Upper lobe of right lung (tissue), 1 donor: Measurements from ENCODE around the gene TUBB3. TPM values are rescaled to one million over a fixed set of nuclear protein-coding genes. Genes with fewer than 3 reads are reported as not detected.

Source experiments
- ATAC-seq: fragments of 200-7000 bp; cut with Tn5 transposase; one replicate; pipeline ENCODE4 v1.9.1; 2020; ENCODE audit warnings: mild to moderate bottlenecking, moderate library complexity
- DNase-seq: peaks from one replicate; pipeline ENCODE4 v3.0.0-alpha.2; 2020
- H3K27ac ChIP-seq: fragments of 200-600 bp; one replicate; pipeline ENCODE4 v1.8.0; 2022
- H3K27me3 ChIP-seq: fragments of 200-600 bp; one replicate; pipeline ENCODE4 v1.8.0; 2022; ENCODE audit warnings: mild to moderate bottlenecking
- H3K36me3 ChIP-seq: fragments of 200-600 bp; one replicate; pipeline ENCODE4 v1.8.0; 2022
- H3K4me1 ChIP-seq: fragments of 200-600 bp; one replicate; pipeline ENCODE4 v1.8.0; 2022
- H3K4me3 ChIP-seq: fragments of 200-600 bp; one replicate; pipeline ENCODE4 v1.8.0; 2022; ENCODE audit warnings: mild to moderate bottlenecking
- H3K9me3 ChIP-seq: fragments of 200-600 bp; one replicate; pipeline ENCODE4 v1.8.0; 2022
- intact Hi-C: fragments of 100-400 bp; cut with DNase I; formaldehyde crosslinking; loops from one replicate; pipeline ENCODE4 v1.11.0; 2022
- total RNA-seq: library from RNA; stranded (reverse); fragmentation: NEBNext Ultra II Directional; extraction: Animal tissue kit (Norgen Biotek cat#: 25700); gene quantifications from one replicate; pipeline ENCODE4 v1.2.1, GENCODE V29; 2021
- TF ChIP-seq, protein P1 (sequence below): fragments of 200-600 bp; IDR thresholded peaks from one replicate; pipeline ENCODE4 v1.8.0; 2022; ENCODE audit warnings: antibody characterized with exemption
- donor health status: DM: no; HTN: yes; CAD: no; lungs with severe emphysema.

The TUBB3 gene
- total RNA-seq, 1 donor from 2014 or later = 1.5 TPM

DNA sequence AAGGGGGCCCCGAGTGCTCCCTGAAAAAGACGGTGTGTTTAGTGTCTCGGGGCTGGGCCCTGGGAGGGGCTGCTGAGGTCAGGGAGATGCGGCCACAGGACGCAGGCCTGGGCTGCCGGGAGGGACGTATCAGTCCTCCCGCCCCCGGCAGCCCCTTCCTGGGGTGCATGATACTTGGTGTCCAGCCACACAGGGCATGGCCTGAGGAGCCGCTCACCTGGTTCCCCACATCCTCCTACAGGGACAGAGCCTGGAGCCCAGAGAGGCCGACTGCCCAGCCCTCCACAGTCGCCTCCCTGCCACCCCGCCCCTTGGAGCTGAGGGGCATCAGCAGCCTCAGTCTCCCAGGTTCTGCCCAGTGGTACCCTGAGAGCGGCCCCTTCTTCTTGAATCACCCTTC lies 13.4 kb downstream of the TUBB3 start:
- intact Hi-C loops = loop anchor here (5.0 kb wide), 1 partner anchor 179 kb away; no protein-coding TSS in a partner anchor
- DNase-seq (no peak), ATAC-seq (no peak)
- H3K36me3 ChIP-seq = no peaks in the 10 kb centered on the region
- H3K9me3 ChIP-seq = no peaks in the 10 kb centered on the region
- TF ChIP-seq, protein P1, sequence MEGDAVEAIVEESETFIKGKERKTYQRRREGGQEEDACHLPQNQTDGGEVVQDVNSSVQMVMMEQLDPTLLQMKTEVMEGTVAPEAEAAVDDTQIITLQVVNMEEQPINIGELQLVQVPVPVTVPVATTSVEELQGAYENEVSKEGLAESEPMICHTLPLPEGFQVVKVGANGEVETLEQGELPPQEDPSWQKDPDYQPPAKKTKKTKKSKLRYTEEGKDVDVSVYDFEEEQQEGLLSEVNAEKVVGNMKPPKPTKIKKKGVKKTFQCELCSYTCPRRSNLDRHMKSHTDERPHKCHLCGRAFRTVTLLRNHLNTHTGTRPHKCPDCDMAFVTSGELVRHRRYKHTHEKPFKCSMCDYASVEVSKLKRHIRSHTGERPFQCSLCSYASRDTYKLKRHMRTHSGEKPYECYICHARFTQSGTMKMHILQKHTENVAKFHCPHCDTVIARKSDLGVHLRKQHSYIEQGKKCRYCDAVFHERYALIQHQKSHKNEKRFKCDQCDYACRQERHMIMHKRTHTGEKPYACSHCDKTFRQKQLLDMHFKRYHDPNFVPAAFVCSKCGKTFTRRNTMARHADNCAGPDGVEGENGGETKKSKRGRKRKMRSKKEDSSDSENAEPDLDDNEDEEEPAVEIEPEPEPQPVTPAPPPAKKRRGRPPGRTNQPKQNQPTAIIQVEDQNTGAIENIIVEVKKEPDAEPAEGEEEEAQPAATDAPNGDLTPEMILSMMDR = no peak
- no peak overlapping the region for H3K27ac ChIP-seq
- H3K4me1 ChIP-seq = no peaks in the 10 kb centered on the region
- no peak overlapping the region for H3K4me3 ChIP-seq
- no peaks in the 10 kb centered on the region for H3K27me3 ChIP-seq

DNA sequence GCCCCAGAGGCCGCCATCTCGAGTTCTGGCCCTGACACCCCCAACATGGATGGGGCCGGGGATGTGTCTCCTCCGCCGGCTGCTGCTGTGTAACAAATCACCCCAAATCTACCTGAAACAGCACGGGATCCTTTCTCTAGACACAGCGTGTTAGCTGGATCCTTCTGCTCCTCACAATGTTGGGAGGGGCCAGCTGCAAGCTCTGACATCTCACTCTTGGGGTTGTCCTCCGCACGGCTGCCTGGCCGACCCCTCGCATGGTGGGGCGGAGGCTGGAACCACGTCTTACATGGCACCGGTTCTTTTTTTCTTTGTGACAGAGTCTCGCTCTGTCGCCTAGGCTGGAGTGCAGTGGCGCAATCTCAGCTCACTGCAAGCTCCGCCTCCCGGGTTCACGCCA lies 13.8 kb downstream of the TUBB3 start:
- no peak overlapping the region for H3K27ac ChIP-seq
- intact Hi-C loops = loop anchor here (5.0 kb wide), 1 partner anchor 180 kb away; no protein-coding TSS in a partner anchor
- no peaks in the 10 kb centered on the region for H3K36me3 ChIP-seq
- H3K4me1 ChIP-seq = no peaks in the 10 kb centered on the region
- TF ChIP-seq, protein P1 = no peak
- ATAC-seq = no peak
- no peaks in the 10 kb centered on the region for H3K9me3 ChIP-seq
- no peak overlapping the region for H3K4me3 ChIP-seq
- DNase-seq = no peak
- no peaks in the 10 kb centered on the region for H3K27me3 ChIP-seq

DNA sequence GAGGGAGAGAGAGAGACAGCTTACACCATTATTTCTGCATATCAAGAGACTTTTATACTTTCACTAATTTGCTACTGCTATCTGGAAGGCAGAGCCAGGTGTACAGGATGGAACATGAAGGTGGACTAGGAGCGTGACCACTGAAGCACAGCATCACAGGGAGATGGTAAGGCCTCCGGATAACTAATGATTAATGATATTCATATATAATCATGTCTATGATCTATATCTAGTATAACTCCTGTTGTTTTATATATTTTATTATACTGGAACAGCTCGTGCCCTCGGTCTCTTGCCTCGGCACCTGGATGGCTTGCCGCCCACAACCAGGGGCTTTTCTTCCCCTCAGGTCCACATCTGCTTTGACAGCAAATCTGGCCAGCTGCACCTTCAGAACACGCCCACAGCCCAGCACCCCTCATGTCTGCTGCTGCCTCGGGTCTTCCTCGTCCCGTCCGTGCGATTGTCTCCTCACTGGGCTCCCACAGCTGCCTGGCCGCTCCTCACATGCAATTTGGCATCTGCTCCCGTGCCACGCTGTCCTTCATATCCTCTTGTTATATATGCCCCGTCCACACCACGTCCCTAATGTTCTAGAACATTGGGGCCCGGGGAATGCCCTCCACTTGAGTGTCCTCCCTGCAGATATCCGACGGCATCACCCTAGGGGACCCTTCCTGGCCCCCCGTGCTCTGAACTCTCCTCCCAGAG lies 15.2 kb downstream of the TUBB3 start:
- no peaks in the 10 kb centered on the region for H3K9me3 ChIP-seq
- no peaks in the 10 kb centered on the region for H3K4me1 ChIP-seq
- intact Hi-C loops = loop anchor here (5.0 kb wide), 1 partner anchor 181 kb away; no protein-coding TSS in a partner anchor
- ATAC-seq (no peak), DNase-seq (no peak)
- H3K36me3 ChIP-seq = no peaks in the 10 kb centered on the region
- no peak overlapping the region for H3K4me3 ChIP-seq
- TF ChIP-seq, protein P1 = no peak
- no peaks in the 10 kb centered on the region for H3K27me3 ChIP-seq
- H3K27ac ChIP-seq = no peak overlapping the region

DNA sequence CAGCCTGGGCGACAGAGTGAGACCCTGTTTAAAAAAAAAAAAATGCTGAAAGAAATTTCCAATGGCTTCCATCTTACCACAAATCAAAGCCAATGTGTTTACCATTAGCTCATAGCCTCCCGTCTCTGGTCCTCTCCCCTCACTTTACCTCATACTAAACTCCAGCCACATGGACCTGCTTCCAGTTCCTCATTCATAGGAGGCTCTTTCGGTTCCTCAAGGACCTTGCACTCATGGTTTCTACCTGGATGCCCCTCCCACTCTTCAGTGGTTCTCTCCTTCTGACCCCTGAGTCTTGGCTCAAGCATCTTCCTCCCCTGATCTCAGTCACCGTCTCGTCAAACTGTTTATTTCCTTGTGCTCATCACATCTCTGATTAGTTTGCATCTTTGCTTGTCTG lies 21.6 kb downstream of the TUBB3 start:
- Histone ChIP-seq H3K9me3 (no peaks in the 10 kb centered on the region), H3K4me1 (peaks cover 14% of the 10 kb centered on the region), H3K27ac (no peak overlapping the region), H3K36me3 (no peaks in the 10 kb centered on the region), H3K4me3 (no peak overlapping the region), H3K27me3 (no peaks in the 10 kb centered on the region)
- ATAC-seq (no peak), DNase-seq (no peak)
- TF ChIP-seq, protein P1 = no peak
- intact Hi-C loops = no loop called here

DNA sequence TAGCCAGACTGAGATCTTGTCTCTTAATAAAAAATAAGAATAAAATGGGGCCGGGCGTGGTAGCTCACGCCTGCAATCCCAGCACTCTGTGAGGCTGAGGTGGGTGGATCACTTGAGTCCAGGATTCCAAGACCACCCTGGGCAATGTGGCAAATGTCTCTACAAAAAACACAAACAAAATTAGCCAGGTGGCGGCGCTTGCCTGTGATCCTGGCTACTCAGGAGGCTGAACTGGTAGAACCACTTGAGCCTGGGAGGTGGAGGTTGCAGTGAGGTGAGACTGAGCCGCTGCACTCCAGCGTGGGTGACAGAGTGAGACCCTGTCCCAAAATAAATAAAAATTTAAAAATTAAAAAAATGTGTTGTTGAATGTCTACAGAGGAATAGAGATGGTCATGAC lies 22.5 kb downstream of the TUBB3 start:
- TF ChIP-seq, protein P1 = peak; percentile 15
- H3K27ac ChIP-seq = no peak overlapping the region
- H3K4me1 ChIP-seq = peaks cover 16% of the 10 kb centered on the region
- no peak for DNase-seq
- H3K27me3 ChIP-seq = no peaks in the 10 kb centered on the region
- no peak overlapping the region for H3K4me3 ChIP-seq
- ATAC-seq = peak; percentile 21
- H3K9me3 ChIP-seq = no peaks in the 10 kb centered on the region
- intact Hi-C loops = no loop called here
- H3K36me3 ChIP-seq = no peaks in the 10 kb centered on the region
